OCI-LY1 (cell line): ENCODE measurements around the gene CREB5.

Experiments
- EZH2 ChIP-seq: fragments of 200-600 bp; sonication (generic), shearing (Covaris generic); IDR thresholded peaks from 2 replicates; pipeline ENCODE4 v1.8.0; 2017; ENCODE audit warnings: borderline replicate concordance, mixed run types, mild to moderate bottlenecking, antibody characterized with exemption, low read length, moderate library complexity, mixed read lengths
- TF ChIP-seq, protein P1 (sequence below): fragments of 200-600 bp; sonication (generic), shearing (Covaris generic); IDR thresholded peaks from 2 replicates; pipeline ENCODE4 v1.5.1; 2017; ENCODE audit warnings: mild to moderate bottlenecking, antibody characterized with exemption, low read length, moderate library complexity, mixed read lengths

DNA sequence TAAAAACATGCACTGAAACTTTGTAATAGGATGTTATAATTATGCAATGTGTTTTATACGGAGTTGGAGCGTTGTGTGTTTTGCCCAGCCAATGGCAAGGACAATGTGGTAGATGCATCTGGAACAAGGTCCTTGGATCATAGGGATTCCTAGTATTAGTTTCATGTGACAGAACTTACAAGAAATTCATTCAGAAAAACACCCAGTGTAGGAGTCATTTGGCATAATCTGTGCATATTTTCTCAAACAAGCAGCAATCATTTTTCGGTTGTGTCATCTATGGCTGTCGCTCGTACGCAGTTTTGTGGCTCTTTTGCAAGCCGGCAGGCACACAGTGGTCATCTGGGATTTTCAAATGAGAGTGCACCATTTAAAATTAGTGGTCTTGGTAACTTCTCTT lies 19.8 kb downstream of the CREB5 start:
- TF ChIP-seq, protein P1, sequence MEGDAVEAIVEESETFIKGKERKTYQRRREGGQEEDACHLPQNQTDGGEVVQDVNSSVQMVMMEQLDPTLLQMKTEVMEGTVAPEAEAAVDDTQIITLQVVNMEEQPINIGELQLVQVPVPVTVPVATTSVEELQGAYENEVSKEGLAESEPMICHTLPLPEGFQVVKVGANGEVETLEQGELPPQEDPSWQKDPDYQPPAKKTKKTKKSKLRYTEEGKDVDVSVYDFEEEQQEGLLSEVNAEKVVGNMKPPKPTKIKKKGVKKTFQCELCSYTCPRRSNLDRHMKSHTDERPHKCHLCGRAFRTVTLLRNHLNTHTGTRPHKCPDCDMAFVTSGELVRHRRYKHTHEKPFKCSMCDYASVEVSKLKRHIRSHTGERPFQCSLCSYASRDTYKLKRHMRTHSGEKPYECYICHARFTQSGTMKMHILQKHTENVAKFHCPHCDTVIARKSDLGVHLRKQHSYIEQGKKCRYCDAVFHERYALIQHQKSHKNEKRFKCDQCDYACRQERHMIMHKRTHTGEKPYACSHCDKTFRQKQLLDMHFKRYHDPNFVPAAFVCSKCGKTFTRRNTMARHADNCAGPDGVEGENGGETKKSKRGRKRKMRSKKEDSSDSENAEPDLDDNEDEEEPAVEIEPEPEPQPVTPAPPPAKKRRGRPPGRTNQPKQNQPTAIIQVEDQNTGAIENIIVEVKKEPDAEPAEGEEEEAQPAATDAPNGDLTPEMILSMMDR: no peak
- no peak for TF ChIP-seq EZH2
